Activated CD8-positive, alpha-beta memory T cell treated with anti-CD3 and anti-CD28 coated beads for 4 hours (primary cell): ENCODE measurements around the gene SHROOM3.
"Not testable (repeated sequence)": the region's sequence is repeated elsewhere in the genome, so short reads cannot be mapped to it uniquely, and the experiment has no call there.

Experiments used
- DNase-seq, 2 donors: peaks; one replicate each; pipeline ENCODE4 v3.0.0-alpha.2; 2020; ENCODE audit warnings: low read depth in 2 of 2

SHROOM3 gene

DNA sequence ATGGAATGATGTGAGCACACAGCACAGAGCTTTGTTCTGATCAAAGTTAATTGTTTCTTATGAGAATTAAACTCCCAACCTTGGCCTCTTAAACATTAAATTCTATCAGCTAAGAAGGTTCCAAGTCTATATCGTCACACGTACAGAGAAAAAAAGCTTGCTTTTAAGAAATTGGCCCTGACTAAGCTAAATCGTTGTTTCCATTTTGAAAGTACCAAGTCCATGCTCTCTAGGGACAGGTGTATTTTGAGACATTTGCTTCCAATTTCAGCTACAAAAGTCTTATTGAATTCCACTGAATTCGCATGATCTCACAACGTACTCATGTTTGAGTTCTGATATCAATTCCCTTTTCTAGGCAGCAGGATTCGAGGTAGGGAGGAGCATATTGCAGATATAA is 157.4 kb downstream of the SHROOM3 start:
- DNase-seq = no peak

DNA sequence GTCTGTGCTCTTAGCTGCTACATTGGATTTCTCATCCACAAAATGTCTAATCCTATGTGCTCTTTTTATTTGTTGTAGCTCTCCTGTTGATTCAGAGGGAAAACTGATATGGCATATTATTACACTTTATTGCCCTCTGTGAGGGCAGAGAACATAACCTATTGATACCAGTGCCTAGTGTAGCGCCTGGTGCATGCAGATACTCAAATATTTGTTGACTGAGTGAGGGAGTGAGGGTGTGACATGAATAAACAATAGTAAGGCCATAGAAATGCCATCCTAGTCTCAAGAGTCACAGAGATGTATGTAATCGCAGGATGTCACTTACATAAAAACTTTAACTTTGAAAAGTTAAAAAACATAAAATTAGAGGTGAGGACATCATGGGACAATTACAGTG is 159.1 kb downstream of the SHROOM3 start:
- no peak for DNase-seq

DNA sequence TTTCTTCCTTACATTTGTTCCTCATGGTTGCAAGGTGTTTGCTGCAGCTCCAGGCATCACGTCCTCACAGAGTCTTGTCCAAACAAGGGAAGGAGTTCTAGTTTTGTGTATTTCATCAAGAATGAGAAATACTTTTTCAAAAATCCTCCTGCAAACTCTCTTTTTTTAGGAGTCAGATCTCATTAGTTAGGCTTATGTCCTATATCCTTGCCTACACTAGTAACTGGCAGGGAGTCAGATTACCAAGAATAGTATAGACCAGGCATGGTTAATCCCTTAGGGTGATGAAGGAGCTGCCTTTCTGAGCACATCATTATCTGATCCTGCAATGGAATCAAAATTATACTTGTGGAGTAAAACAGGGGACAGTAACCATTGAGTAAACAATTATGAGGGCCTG is 160.4 kb downstream of the SHROOM3 start:
- no peak for DNase-seq

DNA sequence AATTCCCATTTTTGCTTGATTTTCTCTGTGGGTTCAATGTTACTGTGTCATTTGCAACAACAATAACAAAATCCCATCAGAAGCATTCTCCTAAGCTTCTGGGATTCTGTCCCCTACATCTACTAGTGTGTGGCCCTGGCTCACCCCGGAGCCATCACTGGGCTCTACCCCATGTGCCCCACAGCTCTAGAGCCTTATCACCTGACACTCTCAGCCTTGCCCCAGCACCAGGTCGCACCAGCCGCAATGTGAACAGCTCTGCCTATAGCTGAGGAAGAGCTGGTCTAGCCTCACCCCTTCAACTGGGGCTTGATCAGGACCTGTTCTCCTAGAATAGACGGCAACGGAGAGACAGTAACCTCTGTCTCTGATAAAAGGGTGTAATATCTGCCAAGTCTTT is 161.7 kb downstream of the SHROOM3 start:
- DNase-seq = no peak

DNA sequence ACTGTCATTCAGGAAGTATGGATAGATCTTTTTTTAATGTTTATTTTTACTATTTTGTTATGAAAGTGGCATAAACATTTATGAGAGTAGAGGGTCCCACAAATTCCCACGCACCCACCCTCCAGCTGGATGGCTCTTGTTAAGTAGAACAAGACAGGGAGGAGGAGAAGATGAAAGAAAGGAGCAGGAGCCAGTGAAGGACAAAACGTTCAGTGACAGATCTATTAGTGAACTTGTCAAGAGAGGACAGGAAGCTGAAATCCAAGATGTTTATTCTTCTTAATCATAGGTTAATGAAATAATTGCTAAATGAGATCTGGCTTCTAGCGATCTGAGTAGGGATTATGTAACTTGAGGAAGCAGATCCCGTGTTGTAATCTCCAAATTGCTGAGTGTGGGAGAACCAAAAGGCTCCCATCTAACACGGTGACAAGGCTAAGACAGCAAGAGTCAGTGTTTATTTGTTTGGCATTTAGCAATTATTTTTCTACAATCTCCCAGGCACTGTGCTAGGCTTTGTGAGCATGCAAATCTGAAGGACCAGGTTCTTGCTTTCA is 162.5 kb downstream of the SHROOM3 start:
- no peak for DNase-seq

DNA sequence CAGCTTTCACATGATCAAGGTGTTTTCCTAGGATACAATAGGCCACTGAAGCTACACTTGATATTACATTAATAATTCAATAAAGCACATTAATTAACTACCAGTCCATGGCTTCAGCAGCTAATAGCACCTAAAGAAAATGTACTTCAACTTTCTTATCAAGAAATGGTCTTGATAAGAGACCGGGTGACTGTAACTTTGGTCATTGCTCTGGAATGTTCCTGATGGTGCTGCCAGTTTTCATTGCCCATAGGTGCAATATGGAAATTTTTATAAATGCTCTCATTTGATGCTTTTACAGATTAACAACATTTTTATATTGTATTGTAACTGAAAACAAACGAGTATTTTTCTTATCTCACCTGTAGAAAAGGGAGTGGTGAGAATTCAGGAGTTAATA is 165.4 kb downstream of the SHROOM3 start:
- no peak for DNase-seq

DNA sequence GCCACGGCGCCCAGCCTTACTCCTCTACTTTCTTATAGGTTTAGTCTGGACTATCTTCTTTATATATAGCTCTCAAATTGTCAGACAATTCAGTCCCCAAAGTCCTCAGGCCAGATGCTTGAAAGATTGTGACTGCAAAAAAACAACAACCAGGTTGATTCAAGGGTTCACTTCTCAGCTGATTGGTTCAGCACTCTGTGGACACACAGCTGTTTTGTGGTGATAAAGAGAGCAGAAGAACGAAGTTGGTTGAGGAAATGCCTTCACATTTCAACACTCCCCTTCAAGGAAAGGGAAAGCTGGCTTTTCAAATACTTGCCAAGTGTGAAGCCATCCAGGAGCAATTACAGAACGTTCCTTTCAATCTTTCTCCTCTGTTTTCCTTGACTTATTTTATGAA is 166.8 kb downstream of the SHROOM3 start:
- DNase-seq = no peak

DNA sequence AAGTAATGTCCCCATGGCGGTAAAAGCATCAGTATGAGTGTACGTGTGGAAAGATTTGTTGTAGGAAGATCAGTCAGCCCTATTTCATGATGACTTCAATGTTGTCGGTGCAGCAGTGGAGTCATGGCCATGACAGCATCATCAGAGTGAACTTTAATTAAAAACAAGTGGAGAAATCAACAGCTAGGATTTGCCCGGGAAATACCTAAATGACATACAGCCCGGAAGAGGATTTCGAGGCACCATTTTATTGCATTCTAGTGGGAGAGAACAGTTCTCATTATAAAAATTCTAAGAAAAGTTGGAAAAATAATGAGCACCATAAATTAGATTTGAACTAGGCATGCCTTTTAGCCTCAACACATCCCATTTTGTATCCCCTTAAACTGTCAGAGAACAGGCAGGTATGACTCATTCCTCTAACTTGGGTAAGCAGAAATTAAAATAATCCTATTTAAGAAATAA is 170.1 kb downstream of the SHROOM3 start:
- DNase-seq = no peak

DNA sequence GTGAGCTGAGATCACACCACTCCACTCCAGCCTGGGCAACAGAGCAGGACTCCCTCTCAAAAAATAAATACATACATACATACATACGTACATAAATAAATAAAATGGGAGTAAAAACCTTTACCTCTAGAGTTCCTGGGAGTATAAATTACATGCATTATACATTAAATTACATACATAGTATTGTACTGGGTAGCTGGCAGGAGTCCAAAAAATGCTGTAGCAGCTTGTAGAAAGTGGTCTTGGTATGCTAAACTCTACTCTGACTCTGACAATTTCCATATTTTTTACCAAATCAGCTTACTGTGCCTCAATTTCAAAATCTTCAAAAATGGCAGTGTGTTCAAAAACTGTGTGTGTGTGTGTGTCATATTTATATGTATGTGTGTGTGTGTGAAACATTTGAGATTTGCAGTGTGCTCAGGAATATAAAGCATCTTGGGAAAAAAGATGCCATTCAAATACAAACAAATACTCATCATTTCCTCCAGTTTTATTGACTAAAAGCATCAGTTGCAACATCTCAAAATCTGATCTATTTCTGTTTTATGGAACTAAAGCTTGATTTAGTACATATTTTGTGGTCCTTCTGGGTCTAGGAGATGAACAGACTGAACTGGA is 171.7 kb downstream of the SHROOM3 start:
- DNase-seq = no peak

DNA sequence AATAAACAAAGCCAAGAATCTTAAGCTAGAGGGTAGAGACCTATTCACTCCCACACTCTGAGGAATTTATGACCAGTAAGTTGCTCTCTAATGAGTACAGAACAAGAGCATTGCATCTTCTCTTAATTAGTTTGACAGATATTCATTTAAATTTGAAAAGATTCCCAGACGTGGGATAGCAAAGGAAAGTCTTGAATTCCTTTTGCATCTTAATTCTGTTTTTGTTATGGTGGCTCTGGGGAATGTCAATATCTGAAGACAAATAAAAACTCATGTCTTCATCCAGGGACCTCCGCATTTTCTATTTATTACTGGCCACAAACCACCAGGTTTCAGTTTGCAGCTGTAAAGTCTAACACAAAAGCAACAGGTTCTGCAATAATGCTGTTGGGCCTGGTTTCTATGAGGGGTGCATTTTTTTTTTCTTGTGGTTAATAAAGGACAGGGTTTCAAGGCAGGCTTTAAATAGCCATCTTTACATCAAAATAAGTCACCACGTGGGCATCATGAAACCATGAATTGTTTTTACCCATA is 172.3 kb downstream of the SHROOM3 start:
- DNase-seq = no peak

DNA sequence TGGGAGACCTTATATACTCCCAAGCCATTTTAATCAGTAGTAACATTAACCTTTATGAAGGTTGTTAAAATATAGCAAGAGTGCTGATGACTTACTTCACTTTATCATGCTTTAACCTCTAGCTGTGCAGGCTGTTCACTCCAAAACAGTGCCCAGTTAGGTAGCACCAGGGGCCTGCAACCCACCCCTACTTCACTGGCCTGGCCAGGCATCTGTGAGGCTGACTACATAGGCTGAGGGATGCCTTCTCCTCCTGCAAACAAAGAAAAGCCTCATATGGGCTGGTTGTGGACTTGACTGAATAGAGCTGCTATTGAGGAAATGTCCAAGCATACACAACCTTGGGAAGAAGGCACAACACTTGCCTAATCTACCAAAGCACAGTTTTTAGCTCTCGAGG is 172.8 kb downstream of the SHROOM3 start:
- DNase-seq = no peak

DNA sequence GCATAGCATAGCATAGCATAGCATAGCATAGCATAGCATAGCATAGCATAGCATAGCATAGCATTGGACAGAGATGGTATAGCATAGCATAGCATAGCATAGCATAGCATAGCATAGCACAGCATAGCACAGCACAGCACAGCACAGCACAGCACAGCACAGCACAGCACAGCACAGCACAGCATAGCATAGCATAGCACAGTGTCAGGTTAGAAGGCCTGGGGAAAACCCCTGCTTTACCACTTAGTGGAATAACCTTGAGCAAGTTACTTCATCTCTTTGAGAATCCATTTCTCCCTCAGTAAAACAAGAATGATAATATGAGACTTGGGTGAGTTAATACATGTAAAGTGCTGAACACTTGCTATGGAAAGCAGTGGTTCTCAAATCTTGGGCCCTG is 173.5 kb downstream of the SHROOM3 start:
- not testable (repeated sequence) for DNase-seq

DNA sequence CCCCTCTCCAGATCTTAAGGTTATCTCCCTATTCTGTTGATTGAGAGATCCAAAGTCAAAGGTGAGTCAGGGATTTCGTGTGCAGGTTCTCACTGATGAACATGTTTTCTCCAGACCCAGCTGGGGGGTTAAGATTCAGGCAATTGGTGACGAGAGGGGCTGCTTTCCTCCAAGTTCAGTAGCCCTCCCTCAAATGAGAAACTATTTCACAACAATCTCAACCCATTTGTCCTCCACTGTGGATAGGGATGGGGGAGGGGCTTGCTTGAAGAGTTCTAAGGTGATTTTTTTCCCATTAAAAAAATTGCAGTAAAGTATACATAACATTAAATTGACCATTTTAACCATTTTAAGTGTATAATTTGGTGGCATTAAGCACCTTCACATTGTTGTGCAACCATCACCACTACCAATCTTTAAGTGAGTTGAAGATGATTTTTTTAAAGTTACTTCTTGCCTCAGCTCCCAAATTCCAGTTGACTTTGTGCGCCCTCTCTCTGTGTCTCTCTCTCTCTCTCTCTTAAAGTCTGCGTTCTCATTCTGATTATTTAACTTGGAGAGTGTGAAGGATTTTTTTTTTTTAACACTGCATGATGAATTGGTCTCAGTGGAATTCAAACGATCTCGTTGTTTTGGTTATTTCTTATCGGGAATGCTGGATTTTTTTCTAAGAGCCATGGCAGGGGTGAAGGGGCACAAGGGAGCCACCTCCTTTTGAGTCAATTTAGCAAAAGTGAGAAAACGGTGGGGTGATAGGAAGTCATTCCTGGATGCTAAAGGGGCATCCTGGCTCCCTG is 175.9 kb downstream of the SHROOM3 start:
- no peak for DNase-seq

DNA sequence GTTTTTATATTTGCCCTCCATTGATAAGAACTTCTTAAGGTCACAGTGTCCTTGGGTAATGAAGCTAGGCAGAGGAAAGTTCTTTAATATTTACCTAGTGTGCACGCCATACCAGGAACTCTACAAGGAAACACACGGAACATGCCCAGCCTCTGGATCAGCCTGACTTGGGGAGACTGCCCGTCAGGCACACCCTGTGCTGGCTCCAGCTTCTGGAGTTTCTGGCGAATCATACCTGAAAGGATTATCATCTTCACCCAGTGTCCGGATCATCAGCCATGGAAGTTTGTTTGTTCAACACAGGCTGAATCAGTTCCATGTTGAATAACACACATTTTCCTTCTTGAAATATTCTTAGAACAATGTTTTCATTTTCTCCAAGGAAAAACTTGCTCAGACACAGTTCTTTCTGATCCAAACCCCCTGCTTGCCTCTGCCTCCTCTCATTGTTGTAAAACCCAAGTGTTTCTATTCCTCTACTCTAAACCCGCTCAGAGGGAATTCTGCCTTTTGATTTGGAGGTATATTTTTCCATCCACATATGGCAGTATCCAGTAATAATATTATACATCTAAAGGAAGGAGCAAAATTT is 176.7 kb downstream of the SHROOM3 start:
- DNase-seq = no peak

DNA sequence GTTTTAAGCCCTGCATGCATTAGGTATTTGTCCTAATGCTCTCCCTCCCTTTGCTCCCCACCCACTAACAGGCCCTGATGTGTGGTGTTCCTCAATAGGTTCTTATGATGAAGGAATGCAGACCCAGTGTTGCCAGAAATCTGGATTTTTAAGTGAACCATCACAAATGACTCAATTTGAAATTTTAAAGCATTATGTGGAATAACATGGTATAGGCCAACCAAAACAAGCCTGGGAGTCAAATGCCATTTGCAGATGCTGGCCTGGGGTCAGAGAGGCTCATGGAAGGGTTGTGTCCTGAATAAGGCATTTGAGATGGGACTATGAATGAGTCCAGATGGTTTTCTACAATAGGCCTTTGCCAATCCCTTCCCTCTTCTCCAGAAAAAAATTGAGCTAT is 179.6 kb downstream of the SHROOM3 start:
- DNase-seq = no peak

DNA sequence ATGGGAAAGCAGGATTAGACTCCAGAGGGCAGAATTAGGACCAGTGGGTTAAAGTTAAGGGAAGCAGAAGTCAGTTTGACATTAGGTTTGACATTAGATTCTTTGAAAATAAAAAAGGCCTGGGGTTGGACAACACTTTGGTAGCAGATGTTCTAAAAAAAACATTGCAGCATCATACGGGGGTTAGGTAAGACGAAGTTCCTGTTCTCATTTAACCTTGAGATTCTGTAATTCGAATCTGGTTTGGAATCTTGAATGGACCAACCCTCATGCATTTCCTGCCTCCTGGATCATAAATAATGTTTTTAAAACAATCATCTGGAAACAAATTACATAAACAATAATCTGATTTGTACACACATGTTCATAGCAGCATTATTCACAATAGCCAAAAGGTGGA is 181.0 kb downstream of the SHROOM3 start:
- DNase-seq = no peak

DNA sequence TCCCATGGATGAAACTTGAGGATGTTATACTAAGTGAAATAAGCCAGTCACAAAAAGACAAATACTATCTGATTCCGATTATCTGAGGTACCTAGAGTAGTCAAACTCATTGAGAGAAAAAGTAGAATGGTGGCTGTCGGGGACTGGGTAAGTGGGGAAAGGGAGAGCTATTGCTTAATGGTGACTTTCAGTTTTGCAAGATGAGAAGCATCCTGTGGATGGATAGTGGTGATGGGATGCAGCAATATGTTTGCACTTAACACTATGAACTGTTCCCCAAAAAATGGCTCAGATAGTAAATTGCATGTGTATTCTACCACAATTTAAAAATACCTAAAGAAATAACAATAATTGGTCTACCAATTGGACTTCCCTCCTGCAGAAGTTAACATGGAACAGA is 181.5 kb downstream of the SHROOM3 start:
- DNase-seq = no peak

DNA sequence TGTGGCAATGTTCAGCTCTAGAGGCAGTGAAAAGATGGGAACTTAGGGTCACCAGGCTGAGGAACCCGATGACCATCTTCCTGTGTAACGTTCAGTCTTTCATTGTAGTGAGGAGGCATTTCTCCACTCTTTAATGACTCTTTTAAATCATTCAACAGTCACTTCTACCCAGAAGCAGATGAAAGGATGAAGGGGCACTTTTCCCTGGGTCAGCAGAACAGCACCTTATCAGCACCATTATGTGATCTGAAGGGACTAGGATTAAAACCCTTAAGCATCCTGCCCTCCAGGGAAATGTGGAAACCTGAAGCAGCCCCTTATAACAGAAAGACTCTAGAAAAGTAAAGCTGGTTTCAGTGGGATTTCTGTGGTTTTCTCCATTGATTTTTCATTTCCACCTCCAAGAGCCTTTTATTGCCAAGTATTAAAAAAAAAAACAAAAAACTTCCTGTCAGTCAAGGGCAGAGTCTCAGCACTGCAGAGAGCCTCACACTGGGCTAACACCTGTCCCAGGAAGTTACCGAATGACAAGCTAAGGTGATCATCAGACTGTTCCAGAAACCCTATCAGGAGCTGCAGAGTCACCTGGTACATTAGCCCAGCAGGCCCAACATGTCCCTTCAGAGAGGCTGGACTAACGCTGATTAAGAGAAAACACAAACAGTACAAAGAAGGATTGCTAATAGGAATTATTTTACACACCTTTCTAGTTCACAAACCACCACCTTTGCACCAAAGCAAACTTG is 185.9 kb downstream of the SHROOM3 start:
- no peak for DNase-seq

DNA sequence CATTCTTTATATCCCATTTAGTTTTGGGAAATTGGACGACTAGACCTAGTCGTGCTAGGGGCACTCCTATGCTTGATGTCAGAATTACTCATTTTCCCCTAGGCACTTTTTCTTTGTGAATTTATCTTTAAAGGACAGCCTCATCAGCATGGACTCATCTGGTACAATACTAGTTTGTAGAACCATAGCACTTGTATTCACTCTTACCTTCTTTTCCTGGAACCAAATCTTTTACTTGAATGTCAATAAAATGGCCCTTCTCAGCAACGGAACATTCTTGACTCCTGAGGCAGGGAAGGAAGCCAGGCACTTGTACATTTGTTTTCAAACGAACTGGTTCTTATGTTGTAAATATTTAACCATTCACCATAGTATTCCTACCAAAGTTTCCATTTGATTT is 187.1 kb downstream of the SHROOM3 start:
- no peak for DNase-seq

DNA sequence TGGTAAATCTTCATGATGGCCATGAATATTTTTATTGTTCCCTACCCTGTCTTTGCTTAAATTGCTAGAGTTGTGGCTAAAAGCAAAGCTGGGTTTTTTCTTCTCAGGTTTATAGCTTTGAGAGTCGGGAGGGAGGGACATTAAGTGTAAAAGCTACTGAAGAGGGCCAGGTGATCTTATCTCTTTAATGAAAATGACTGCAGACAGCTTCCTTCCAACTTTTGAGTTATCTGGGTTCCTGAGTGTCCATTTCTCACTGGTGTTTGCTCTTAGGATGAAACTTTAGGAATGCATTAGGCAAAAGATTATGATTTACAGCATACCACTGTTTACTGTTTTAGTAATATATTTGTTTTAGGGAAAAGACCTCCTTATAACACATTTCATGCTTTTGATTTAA is 187.7 kb downstream of the SHROOM3 start:
- no peak for DNase-seq

DNA sequence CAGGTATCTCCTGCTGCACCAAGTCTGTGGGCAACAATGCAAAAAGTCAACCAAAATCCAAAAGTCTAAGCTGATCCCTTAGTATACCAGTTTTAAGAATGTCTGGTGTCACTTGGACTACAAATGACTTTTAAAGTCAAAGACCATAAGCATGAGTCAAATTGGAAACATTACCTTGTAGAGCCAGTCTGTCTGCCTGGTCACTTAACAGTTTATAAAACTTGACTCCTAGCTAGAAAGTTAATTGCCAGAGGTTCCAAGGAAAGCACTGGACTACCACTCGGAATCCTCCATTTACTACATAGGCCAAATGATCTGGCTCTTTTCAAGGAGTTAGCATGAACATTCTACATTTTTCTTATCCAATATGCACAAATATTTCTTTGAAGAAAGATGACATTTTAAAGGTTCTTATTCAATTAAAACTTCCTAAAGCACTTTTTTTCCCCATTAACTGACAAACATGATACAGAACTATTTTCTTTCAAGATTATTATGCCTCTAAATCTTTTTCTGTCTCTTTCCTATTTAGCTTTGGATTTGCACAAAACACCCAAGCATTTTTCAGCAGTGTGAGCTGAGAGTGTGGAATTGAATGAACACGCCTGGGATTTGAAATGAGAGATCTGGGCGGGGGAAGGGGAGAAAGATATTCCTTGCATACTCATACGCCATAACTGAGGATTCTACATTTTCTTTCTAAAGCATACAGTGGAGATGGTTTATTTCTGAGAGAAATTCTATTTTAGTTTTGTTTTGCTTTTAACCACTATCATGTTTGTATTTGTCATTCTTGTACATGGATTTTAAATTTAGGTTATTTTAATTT is 188.4 kb downstream of the SHROOM3 start:
- DNase-seq = no peak
